IMR-90 (cell line): ENCODE data around the gene DUS1L. TPM values are rescaled to one million over a fixed set of nuclear protein-coding genes. Genes with fewer than 3 reads are reported as not detected.
A peak's percentile ranks its signal among the peaks of the same experiment; 100 is the strongest.

Experiments used
- ATAC-seq: fragments of 200-7000 bp; cut with Tn5 transposase; 2 replicates; pipeline ENCODE4 v1.9.1; 2020; ENCODE audit warnings: low read depth, mild to moderate bottlenecking, moderate library complexity
- BruUV-seq: library from RNA; stranded (reverse); fragments of 400-500 nt; replicated peaks from 2 replicates; lab custom pipeline; 2021; lab: Mats Ljungman, UMichigan
- CTCF ChIA-PET: fragments of 300-600 bp; formaldehyde crosslinking; extraction: SDS; loops from one replicate; lab custom pipeline; 2021; ENCODE audit warnings: antibody characterized with exemption; lab: Yijun Ruan, JAX
- POLR2A ChIA-PET: fragments of 300-600 bp; sonication (Branson Sonifier 250); formaldehyde crosslinking; loops from one replicate; lab custom pipeline; 2022; ENCODE audit warnings: antibody characterized with exemption; ENCODE audit not compliant: unreplicated experiment; lab: Charles Lee
- DNase-seq: peaks from one replicate; pipeline ENCODE4 v3.0.0; 2013
- H2AFZ ChIP-seq: replicated peaks from 2 replicates; pipeline ENCODE3; 2013; ENCODE audit warnings: low read length, mild to moderate bottlenecking; ENCODE audit not compliant: poor library complexity
- H2AK5ac ChIP-seq: 2 replicates; pipeline ENCODE4 v1.6.1; 2013; ENCODE audit warnings: low read depth, low read length, inconsistent platforms
- H2AK9ac ChIP-seq: replicated peaks from 2 replicates; pipeline ENCODE3; 2013; ENCODE audit warnings: mild to moderate bottlenecking, low read depth, low read length, moderate library complexity; ENCODE audit not compliant: poor library complexity
- H2BK120ac ChIP-seq: 2 replicates; pipeline ENCODE4 v1.6.1; 2013; ENCODE audit warnings: low read depth, low read length, inconsistent platforms
- H2BK15ac ChIP-seq: 3 replicates; pipeline ENCODE4 v1.6.1; 2013; ENCODE audit warnings: low read depth, low read length, inconsistent platforms
- H2BK20ac ChIP-seq: 2 replicates; pipeline ENCODE4 v1.6.1; 2013; ENCODE audit warnings: low read depth, mild to moderate bottlenecking, inconsistent platforms, low read length, moderate library complexity
- H2BK5ac ChIP-seq: 2 replicates; pipeline ENCODE4 v1.6.1; 2013; ENCODE audit warnings: mild to moderate bottlenecking, low read depth, low read length, inconsistent platforms; ENCODE audit not compliant: poor library complexity, severe bottlenecking
- H3K14ac ChIP-seq: replicated peaks from 2 replicates; pipeline ENCODE4 v1.6.1; 2013; ENCODE audit warnings: low read depth, low read length, inconsistent platforms
- H3K18ac ChIP-seq: 2 replicates; pipeline ENCODE4 v1.6.1; 2013; ENCODE audit warnings: low read depth, low read length, control low read depth
- H3K23ac ChIP-seq: 2 replicates; pipeline ENCODE4 v1.6.1; 2013; ENCODE audit warnings: low read depth, low read length, inconsistent platforms
- H3K27ac ChIP-seq: 2 replicates; pipeline ENCODE4 v1.5.1; 2013; ENCODE audit warnings: mild to moderate bottlenecking, control low read depth, low read length; ENCODE audit not compliant: insufficient read depth
- H3K27me3 ChIP-seq: 2 replicates; pipeline ENCODE4 v1.6.1; 2013; ENCODE audit warnings: low read length; ENCODE audit not compliant: control insufficient read depth, insufficient read depth
- H3K36me3 ChIP-seq: 2 replicates; pipeline ENCODE4 v1.6.1; 2013; ENCODE audit warnings: low read length, mixed read lengths; ENCODE audit not compliant: control insufficient read depth, insufficient read depth
- H3K4ac ChIP-seq: 2 replicates; pipeline ENCODE4 v1.6.1; 2013; ENCODE audit warnings: low read depth, low read length, inconsistent platforms
- H3K4me1 ChIP-seq: 2 replicates; pipeline ENCODE4 v1.6.1; 2013; ENCODE audit warnings: low read length, mixed read lengths; ENCODE audit not compliant: control insufficient read depth, insufficient read depth
- H3K4me2 ChIP-seq: 2 replicates; pipeline ENCODE4 v1.6.1; 2013; ENCODE audit warnings: low read depth, mild to moderate bottlenecking, control low read depth, low read length, moderate library complexity
- H3K4me3 ChIP-seq: 2 replicates; pipeline ENCODE4 v1.5.1; 2013; ENCODE audit warnings: low read depth, mild to moderate bottlenecking, control low read depth, low read length, moderate library complexity; ENCODE audit not compliant: insufficient read depth
- H3K56ac ChIP-seq: 2 replicates; pipeline ENCODE4 v1.6.1; 2013; ENCODE audit warnings: low read length, inconsistent platforms; ENCODE audit not compliant: insufficient read depth; ENCODE audit errors: extremely low read depth
- H3K79me1 ChIP-seq, 2 experiments: 2 replicates each; pipeline ENCODE4 v1.6.1; 2013; ENCODE audit warnings: low read length in 2 of 2, inconsistent platforms in 1 of 2, low read depth in 1 of 2
- H3K9ac ChIP-seq: 2 replicates; pipeline ENCODE4 v1.6.1; 2013; ENCODE audit warnings: low read depth, low read length, control low read depth
- H3K9me1 ChIP-seq: 2 replicates; pipeline ENCODE4 v1.6.1; 2013; ENCODE audit warnings: low read length, inconsistent platforms; ENCODE audit not compliant: insufficient read depth
- H3K9me3 ChIP-seq: 2 replicates; pipeline ENCODE4 v1.6.1; 2013; ENCODE audit warnings: low read length; ENCODE audit not compliant: control insufficient read depth, insufficient read depth
- H4K20me1 ChIP-seq: 2 replicates; pipeline ENCODE4 v1.6.1; 2013; ENCODE audit warnings: low read length, inconsistent platforms; ENCODE audit not compliant: insufficient read depth
- H4K5ac ChIP-seq: 2 replicates; pipeline ENCODE4 v1.6.1; 2013; ENCODE audit warnings: mild to moderate bottlenecking, low read depth, low read length, control low read depth
- H4K8ac ChIP-seq, 2 experiments: 2 replicates each; pipeline ENCODE4 v1.6.1; 2013; ENCODE audit warnings: low read depth in 2 of 2, low read length in 2 of 2, control low read depth in 1 of 2, inconsistent platforms in 1 of 2
- H4K91ac ChIP-seq: 2 replicates; pipeline ENCODE4 v1.6.1; 2013; ENCODE audit warnings: low read depth, low read length, inconsistent platforms; ENCODE audit not compliant: insufficient read depth
- CTCF ChIP-seq: conservative IDR thresholded peaks from 2 replicates; pipeline ENCODE4 v1.5.1; 2012; ENCODE audit warnings: mild to moderate bottlenecking, low read depth, low read length, improper control_type of control experiment
- ELK1 ChIP-seq: fragments of 150-350 bp; IDR thresholded peaks from 2 replicates; pipeline ENCODE4 v1.6.1; 2016; ENCODE audit warnings: low read depth, mild to moderate bottlenecking, low read length, moderate library complexity, borderline replicate concordance
- FOS ChIP-seq: fragments of 150-350 bp; IDR thresholded peaks from 2 replicates; pipeline ENCODE4 v1.6.1; 2016; ENCODE audit warnings: low read depth, low read length
- NFE2L2 ChIP-seq: fragments of 150-350 bp; IDR thresholded peaks from 2 replicates; pipeline ENCODE4 v1.6.1; 2016; ENCODE audit warnings: low read depth, mild to moderate bottlenecking, low read length
- SMC3 ChIP-seq: fragments of 150-350 bp; IDR thresholded peaks from 2 replicates; pipeline ENCODE4 v1.6.1; 2016; ENCODE audit warnings: low read depth, mild to moderate bottlenecking, antibody characterized with exemption, low read length, moderate library complexity
- WGBS, 2 experiments: methylation state at CpG; one replicate each; pipeline versions ENCODE4 v1.1.5 to v1.1.7; 2013; ENCODE audit warnings: missing lambda C conversion rate in 2 of 2; ENCODE audit not compliant: insufficient read length in 1 of 2; ENCODE audit errors: extremely low coverage in 2 of 2; 5-methylcytosine and 5-hydroxymethylcytosine counted together
- dilution Hi-C: fragments of 300-500 bp; cut with HindIII; formaldehyde crosslinking; loops from one replicate; pipeline ENCODE4 v1.14.3; 2018; ENCODE audit warnings: low sequenced_read_pairs; ENCODE audit not compliant: unreplicated experiment
- in situ Hi-C: fragments of 300-500 bp; cut with MboI; formaldehyde crosslinking; loops from 3 replicates; pipeline ENCODE4 v1.14.3; 2019; ENCODE audit warnings: low sequenced_read_pairs, inconsistent platforms, mixed read lengths
- intact Hi-C: fragments of 100-400 bp; cut with micrococcal nuclease; formaldehyde crosslinking; loops from 2 replicates; pipeline ENCODE4 v1.10.0; 2022
- polyA plus RNA-seq, 3 experiments: library from polyadenylated mRNA; depleted of rRNA; stranded (reverse); fragments of >200 nt; gene quantifications; 2 replicates each; pipeline ENCODE4 v1.2.3, GENCODE V29; 2012; ENCODE audit warnings: low replicate concordance in 1 of 3
- total RNA-seq: library from RNA; depleted of rRNA; stranded (reverse); fragments of >200 nt; gene quantifications from 2 replicates; pipeline ENCODE4 v1.2.3, GENCODE V29; 2012

The DUS1L gene
- total and polyA plus RNA-seq, 2 of the 4 experiments (the other 2 are of a cell fraction) = 29.0 to 76.9 TPM

DNA sequence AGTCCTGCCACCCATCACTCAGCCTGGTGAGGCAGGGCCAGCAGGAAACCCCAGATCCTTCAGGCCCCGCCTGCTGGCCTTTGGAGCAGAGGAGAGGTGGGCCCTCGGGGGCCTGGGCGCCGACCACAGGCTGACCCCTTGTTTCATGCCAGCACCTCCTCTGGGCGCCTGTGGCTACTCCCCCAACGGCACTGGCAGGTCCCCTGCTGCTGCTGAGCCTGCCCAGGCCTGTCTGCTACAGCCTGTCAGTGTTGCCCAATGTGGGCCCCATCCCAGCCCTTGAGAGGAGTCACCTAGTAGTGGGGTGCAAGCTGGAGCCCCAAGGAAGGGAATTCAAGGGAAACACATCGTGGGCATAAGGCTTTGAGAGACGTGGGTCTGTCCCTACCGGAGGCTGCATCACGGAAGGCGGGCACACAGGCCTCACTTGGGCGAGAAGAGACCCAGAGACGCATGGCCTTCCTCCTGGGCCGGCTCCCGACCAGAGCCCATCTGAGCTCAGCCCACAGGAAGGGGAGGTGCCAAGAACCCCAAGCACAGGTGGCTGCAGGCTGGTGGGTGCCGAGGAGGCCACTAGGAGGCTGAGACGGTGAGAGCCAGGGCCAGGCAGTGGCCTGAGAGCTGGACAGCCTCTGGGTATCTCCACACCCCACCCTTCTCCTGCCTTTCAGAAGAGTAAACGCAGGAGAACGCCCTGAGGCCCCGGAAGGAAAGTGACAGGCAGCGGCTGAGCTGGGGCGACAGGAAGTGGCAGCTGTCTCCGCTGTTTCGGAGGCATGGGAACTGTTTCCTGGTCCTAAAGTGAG, 40.5 kb upstream of the DUS1L start:
- intact Hi-C loops = no loop called here

More for the DNA sequence above, 40.5 kb upstream of the DUS1L start:
- peaks cover 12% of the 10 kb centered on the region for H3K4me1 ChIP-seq
- no peak overlapping the region for H3K4me2 ChIP-seq
- H3K9me1 ChIP-seq = no peaks in the 10 kb centered on the region
- in situ Hi-C loops = no loop called here
- H3K79me1 ChIP-seq = no peaks in the 10 kb centered on the region
- no peaks in the 10 kb centered on the region for H3K9me3 ChIP-seq
- H2AK9ac ChIP-seq = peak overlapping the region; percentile 7
- peak overlapping the region; percentile 82 for H2AFZ ChIP-seq
- H3K56ac ChIP-seq = no peak overlapping the region
- no peak overlapping the region for H2BK120ac ChIP-seq
- 57% methylated on average over 2 of the region's 24 CpGs; no CpG with 5 or more reads in 1 of the 2 experiments for WGBS, 2 experiments
- no peak overlapping the region for H2AK5ac ChIP-seq
- peak; percentile 66 for ATAC-seq
- H3K18ac ChIP-seq = no peak overlapping the region
- H4K20me1 ChIP-seq = no peaks in the 10 kb centered on the region
- BruUV-seq = no TSS peak
- no peak overlapping the region for H2BK15ac ChIP-seq
- TF ChIP-seq ELK1 (no peak), FOS (no peak), NFE2L2 (no peak), CTCF (peak; percentile 29; the same call in 1 of the 2 replicates), SMC3 (0 out of 2 replicates have a peak, but pooled peaks have one; percentile 5)
- ChIA-PET POLR2A (no interaction called here), CTCF (no interaction called here)
- H3K4ac ChIP-seq = peak overlapping the region; percentile 51; the same call in 1 of the 2 replicates
- H3K14ac ChIP-seq = peak overlapping the region; percentile 17; the same call in 1 of the 2 replicates
- H3K27ac ChIP-seq = peak overlapping the region; percentile 3; the same call in 1 of the 2 replicates
- no peak overlapping the region for H3K9ac ChIP-seq
- peaks cover 1% of the 10 kb centered on the region; the same call in 1 of the 2 replicates for H3K36me3 ChIP-seq
- H3K23ac ChIP-seq = no peak overlapping the region
- H2BK20ac ChIP-seq = no peak overlapping the region
- dilution Hi-C loops = no loop called here
- peak; percentile 37 for DNase-seq
- peak overlapping the region; percentile 37 for H4K5ac ChIP-seq
- H4K8ac ChIP-seq = peak overlapping the region; percentile 4 to 65; a peak in 3 of 4 replicates
- H4K91ac ChIP-seq = no peak overlapping the region; the same call in 1 of the 2 replicates
- H3K27me3 ChIP-seq = no peaks in the 10 kb centered on the region
- H3K4me3 ChIP-seq = no peak overlapping the region
- H2BK5ac ChIP-seq = peak overlapping the region; percentile 14
